SIG-M5 (cell line): ENCODE data around the gene DFFA.
"Not testable (repeated sequence)": the region's sequence is repeated elsewhere in the genome, so short reads cannot be mapped to it uniquely, and the experiment has no call there.

Experiments
- DNase-seq: peaks from one replicate; lab custom pipeline; 2025; lab: John Stamatoyannopoulos, UW

Gene DFFA

DNA sequence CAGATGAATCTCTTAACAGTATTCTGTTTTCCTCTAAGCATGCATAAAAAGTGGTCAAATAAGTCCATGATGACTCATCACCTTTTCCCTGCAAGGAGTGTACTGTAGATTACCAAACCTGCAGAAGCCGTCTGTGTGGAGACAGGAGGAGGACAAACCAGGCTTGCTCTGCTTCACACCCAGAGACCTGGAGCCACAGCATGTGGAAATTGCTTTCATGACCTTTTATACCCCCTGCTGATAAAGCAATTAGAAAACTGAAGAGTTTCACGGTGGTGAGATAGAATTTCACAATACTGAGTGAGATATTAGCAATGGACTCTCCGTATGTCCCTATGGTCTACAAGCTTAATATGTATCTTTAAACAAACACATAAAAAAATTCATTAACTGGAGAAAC is 13.1 kb downstream of the DFFA start:
- no peak for DNase-seq

DNA sequence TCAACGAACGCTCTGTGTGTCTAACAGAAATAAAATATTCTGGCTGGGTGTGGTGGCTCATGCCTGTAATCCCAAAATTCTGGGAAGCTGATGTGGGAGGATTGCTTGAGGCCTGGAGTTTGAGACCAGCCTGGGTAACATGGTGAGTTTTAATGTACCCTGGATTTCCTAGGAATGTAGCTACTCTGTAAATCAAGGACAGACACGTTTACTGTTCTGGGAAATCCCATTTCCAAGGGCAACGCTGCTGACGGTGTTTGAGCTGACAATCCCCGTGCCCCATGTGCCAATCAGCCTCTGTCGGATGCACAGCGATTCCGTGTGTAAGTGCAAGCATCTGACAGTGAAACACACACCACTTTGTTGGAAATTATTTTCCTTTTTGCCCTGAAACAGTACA is 14.5 kb downstream of the DFFA start:
- no peak for DNase-seq

GRCh38 chr1:10457462-10457861 is 14.9 kb downstream of the DFFA start:
- not testable (repeated sequence) for DNase-seq

DNA sequence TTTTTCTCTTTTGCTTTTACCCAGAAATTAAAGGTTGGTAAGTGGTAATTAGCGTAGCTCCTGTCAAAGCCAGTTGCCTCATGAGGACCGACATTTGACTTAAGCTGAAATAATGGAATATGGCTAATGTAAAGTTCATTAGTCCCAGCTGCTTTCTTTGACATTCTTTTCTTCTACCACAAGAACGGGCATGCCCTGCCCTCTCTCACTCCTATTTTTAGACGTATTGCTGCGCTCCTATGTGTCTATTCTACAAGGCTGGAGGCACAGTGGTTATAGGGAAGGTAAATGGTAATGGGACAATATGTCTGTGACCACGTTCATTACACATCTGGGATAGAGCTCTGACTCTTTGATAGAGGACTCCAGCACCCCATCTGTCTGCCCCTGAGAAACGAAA is 15.7 kb downstream of the DFFA start:
- DNase-seq: no peak

GRCh38 chr1:10456048-10456447 is 16.3 kb downstream of the DFFA start:
- DNase-seq: no peak

DNA sequence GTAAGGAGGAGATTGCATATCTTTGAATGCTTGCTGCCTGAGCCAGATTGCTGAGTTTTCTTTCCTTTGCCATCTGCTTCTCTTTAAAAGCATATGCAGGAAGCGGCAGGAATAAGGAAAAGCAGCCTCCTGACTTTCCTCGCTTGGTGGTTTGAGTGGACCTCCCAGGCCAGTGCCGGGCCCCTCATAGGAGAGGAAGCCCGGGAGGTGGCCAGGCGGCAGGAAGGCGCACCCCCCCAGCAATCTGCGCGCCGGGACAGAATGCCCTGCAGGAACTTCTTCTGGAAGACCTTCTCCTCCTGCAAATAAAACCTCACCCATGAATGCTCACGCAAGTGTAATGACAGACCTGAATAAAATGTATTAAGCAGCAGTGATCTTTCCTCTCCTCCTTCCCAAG is 21.0 kb downstream of the DFFA start:
- no peak for DNase-seq

DNA sequence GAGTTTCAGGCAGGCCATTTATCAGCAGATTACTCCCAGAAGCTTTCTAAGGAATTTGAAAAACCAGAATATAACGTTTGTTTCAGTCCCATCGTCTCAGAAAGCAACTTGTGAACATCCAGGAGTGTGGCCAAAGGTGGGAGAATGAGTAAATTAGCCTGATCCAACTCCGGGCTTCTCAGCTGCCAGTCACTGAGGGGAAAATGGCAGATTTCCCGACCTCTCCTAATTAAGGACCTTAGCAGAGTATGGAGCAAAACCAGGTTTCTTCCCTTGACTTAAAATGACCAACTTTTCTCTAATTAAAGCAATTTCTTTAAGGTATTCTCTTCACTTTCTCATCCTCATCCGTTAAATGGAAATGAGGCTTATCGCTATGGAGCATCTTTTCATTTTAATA is 21.5 kb downstream of the DFFA start:
- no peak for DNase-seq

DNA sequence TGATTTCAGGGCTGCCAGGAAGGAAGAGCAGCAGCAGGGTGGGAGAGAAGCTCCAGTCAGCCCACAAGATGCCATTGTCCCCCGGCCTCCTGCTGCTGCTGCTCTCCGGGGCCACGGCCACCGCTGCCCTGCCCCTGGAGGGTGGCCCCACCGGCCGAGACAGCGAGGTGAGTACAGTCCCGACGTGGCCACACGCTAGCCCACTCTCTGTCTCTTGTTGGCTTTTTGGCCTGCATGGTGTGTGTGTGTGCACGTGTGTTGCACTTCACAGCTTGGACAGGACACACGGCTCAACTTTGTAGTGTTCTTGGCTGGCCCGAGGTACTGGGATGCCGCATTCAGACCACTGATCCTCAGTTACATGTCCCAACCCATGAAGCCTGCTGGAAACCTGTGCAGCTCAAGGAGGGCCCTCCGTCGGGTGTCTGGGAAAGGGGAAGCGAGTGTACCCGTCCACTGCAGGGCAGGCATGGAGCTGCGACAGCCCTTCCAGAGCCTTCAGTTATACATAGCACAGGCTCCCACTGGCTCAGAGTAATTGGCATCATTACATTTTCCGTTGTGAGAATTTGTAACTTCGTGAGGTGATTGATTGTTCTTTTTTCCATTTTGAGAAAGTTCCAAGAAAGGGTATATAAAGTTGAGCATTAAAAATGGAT is 22.0 kb downstream of the DFFA start:
- DNase-seq: no peak

DNA sequence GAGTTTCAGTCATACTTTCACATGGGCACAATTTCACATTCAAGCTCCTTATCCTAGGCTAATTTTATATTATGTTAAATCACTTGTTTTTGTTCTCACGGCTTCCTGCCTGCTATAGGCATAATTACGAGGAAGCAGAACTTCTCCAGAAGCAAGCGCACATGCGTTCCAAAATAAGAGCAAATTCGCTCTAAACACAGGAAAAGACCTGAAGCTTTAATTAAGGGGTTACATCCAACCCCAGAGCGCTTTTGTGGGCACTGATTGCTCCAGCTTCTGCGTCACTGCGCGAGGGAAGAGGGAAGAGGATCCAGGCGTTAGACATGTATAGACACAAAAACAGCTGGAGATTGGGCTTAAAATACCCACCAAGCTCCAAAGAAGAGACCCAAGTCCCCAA is 22.6 kb downstream of the DFFA start, which contains the start of gene CORT:
Gene CORT, plus strand, starts transcription at position 281 of the 400 bp plus-strand sequence. CDS start 193 bp downstream, outside the sequence.
- DNase-seq: no peak

GRCh38 chr1:10446790-10447422 is 25.4 kb downstream of the DFFA start:
- no peak for DNase-seq

DNA sequence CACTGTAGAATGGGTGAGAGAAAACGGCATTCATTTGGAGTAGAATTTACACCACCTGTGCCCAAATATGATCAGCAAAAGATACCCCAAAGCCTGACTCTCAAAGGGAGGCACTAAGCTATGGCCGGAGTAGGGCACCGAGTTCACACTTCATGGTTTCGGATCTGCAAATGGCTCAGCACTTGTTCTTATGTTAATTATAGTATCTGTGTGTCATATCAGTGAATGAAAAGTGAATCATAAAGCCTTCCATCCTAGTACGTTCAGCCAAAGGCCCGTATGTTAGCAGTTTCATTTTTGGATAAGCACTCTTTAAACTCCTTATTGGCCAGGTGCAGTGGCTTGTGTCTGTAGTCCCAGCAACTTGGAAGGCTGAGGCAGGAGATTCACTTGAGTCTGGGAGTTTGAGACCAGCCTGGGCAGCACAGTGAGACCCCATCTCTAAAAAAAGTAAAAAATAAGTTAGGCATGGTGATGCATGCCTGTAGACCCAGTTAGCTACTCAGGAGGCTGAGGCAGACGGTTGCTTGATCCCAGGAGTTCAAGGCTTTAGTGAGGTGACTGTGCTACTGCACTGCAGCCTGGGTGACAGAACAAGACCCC is 27.4 kb downstream of the DFFA start:
- DNase-seq: no peak

- no peak for DNase-seq
Observed at GRCh38 chr1:10444248-10444647, 28.1 kb downstream of the DFFA start.

DNA sequence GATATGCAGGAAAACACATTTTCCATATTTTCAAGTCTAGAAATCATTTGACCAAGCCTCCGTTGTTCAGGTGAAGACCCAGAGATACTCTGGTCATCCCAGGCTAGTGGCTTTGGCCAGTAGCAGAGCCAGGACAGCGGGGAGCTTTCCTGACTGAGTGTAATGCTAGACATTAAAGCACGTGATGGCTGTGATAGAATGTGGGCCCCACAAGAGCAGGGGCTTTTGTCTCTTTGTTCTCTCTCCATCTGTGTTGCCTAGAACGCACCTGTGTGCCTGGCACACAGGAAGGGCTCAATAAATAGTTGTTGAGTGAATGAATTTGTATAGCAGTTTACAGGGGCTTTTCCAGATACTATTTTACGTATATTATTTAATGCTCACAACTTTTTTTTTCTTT is 31.5 kb downstream of the DFFA start:
- no peak for DNase-seq

DNA sequence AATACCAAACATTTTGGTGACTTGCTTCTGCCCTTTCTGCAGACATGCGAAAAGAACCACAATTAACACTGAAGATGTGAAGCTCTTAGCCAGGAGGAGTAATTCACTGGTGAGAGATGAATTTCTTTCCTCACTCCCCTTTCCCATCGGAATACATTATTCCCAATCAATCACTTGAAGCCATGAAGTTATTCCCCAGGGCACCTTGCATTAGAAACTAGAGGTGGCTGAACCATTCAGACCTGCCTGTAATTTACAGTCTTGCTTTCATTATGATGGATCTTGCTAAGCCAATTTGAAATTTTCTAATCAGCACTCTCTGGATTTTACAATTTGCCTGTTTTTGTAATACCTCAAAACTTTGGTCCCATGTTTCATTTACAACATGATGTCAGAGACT is 32.0 kb downstream of the DFFA start:
- no peak for DNase-seq

GRCh38 chr1:10438677-10439163 is 33.6 kb downstream of the DFFA start:
- DNase-seq: no peak

DNA sequence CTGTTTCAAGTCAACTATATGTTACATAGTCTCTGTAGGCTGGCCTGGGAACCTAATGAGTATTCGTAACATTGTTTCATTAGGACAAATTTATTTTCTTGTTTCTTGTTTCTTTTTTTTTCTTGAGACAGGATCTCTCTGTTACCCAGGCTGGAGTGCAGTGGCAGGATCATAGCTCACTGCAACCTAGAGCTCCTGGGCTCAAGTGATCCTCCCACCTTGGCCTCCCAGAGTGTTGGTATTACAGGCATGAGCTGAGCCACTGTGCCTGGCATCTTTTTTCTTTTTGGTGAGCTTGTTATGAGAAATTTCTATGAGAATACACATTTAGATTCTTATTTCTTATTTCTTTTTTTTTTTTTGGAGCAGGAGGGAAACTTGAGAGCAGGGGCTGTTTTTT is 35.3 kb downstream of the DFFA start:
- no peak for DNase-seq

GRCh38 chr1:10434590-10434989 is 37.7 kb downstream of the DFFA start:
- DNase-seq: no peak

GRCh38 chr1:10433790-10434189 is 38.5 kb downstream of the DFFA start:
- DNase-seq: no peak

GRCh38 chr1:10432910-10433700 is 39.2 kb downstream of the DFFA start:
- no peak for DNase-seq

DNA sequence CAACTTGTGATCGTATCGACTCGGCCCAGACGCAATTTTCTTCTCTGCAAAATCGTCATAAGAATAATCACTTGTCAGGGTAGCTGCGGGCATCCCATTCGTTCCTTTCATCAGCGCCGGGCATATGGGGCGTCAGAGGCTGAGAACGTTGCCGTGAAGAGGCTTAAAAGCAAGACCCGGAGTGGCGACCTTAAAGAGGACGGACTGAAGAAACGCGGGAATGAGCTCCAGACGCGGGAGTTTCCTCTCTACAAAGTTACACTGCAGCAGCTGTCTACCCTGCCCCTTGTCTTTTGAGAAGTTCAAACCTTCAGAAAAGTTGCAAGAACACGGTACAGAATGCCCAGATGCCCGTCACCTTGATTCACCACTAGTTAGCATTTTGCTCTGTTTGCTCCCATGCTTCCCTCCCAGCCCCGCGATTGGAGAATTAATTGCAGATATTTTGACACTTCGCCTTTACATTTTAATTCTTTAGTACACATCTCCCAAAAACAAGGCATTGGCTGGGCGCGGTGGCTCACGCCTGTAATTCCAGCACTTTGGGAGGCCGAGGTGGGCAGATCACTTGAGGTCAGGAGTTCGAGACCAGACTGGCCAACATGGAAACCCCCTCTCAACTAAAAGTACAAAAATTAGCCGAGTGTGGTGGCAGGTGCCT is 41.1 kb downstream of the DFFA start:
- DNase-seq: no peak

DNA sequence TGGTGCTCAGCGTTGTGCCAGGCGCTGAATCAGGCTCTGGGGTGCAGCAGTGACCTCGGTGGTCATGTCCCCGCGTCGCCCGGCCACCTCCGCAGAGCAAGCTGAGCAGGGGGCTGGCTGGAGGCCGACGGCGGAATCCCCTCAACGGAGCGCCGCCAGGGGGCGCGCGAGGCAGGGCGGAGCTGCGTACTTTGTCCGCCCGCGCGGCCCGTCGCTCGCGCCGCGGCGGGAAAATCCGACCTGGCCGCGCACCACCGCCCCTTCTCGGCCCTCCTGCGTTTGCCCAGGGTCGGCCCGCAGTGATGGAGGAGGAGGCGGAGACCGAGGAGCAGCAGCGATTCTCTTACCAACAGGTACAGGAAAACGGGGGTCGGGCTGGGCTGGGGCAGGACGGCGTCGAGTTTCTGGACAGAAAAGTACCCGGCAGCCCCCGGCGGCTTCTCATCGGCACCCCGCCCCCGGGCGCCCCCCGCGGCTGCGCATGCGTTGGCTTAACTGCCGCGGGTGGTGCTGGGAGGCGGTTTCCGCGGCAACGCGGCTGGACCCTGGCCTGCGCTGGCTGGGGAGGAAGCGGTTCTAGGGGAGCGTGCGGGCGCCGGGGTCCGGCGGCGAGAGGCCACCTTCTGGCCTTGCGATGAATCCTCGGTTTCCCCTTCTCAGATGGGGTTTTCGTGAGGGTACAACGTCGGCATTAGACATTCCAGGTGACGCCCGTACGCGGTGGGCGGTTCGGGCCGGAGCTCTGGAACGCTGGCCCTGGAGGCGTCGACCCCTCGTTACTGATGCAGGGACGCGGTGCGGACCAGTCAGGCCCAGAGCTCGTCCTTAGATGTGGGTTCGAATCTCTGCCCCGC is 41.9 kb downstream of the DFFA start, which contains the start of gene CENPS:
Gene CENPS, plus strand, starts transcription at position 218 of the 854 bp plus-strand sequence. Its CDS starts 85 bp downstream, at position 303.
- no peak for DNase-seq
